Measurements from ENCODE around the gene DCXR. TPM values are rescaled to one million over a fixed set of nuclear protein-coding genes. Genes with fewer than 3 reads are reported as not detected.

DCXR gene
- total and polyA plus RNA-seq, 2 of the 13 experiments (the other 11 are each of a cell fraction or from before 2014, with no cell fraction given), result 287 to 311 TPM

GRCh38 chr17:81993729-81994592, 43.5 kb downstream of the DCXR start (continued):
- TF ChIP-seq HNRNPH1 (optimal IDR thresholded peaks at IDR 0.05; ENCODE audit: low read depth, low read length), result peak; percentile 3
- TF ChIP-seq JUND (CRISPR knock-in tag; IDR thresholded peaks at IDR 0.05), result peak; percentile 62
- peak; percentile 46; the same call in 1 of the 2 replicates for TF ChIP-seq ZNF552 (CRISPR knock-in tag; IDR thresholded peaks at IDR 0.05; ENCODE audit: borderline replicate concordance)
- peak; percentile 81; the same call in 1 of the 2 replicates for TF ChIP-seq NAIF1 (CRISPR knock-in tag; IDR thresholded peaks at IDR 0.05; ENCODE audit: borderline replicate concordance)
- 0 out of 2 replicates have a peak, but pooled peaks have one; percentile 30 for TF ChIP-seq ZNF501 (CRISPR knock-in tag; IDR thresholded peaks at IDR 0.05)
- TF ChIP-seq FIP1L1 (IDR thresholded peaks at IDR 0.05; ENCODE audit: borderline replicate concordance, insufficient read depth, low read depth, low read length), result no peak; the same call in 1 of the 2 replicates
- peak; percentile 56; the same call in 1 of the 2 replicates for TF ChIP-seq IRF9 (CRISPR knock-in tag; IDR thresholded peaks at IDR 0.05; ENCODE audit: borderline replicate concordance)
- peak; percentile 70 for TF ChIP-seq POLR2AphosphoS5 (IDR thresholded peaks at IDR 0.05; ENCODE audit: low read depth, low read length)
- no peak; the same call in 1 of the 2 replicates for TF ChIP-seq SMAD3 (CRISPR knock-in tag; IDR thresholded peaks at IDR 0.05)
- 0 out of 2 replicates have a peak, but pooled peaks have one; percentile 12 for TF ChIP-seq CREBL2 (CRISPR knock-in tag; IDR thresholded peaks at IDR 0.05; ENCODE audit: borderline replicate concordance)
- TF ChIP-seq ZSCAN21 (CRISPR knock-in tag; IDR thresholded peaks at IDR 0.05; ENCODE audit: borderline replicate concordance), result peak; percentile 70
- peak; percentile 77 for TF ChIP-seq ZSCAN30 (CRISPR knock-in tag; IDR thresholded peaks at IDR 0.05)
- peak; percentile 88; the same call in 1 of the 2 replicates for TF ChIP-seq ZNF776 (CRISPR knock-in tag; IDR thresholded peaks at IDR 0.05)
- peak; percentile 75; the same call in 1 of the 2 replicates for TF ChIP-seq ZNF512B (CRISPR knock-in tag; IDR thresholded peaks at IDR 0.05; ENCODE audit: borderline replicate concordance)
- TF ChIP-seq ZBTB38 (CRISPR knock-in tag; IDR thresholded peaks at IDR 0.05), result peak; percentile 89
- TF ChIP-seq DRAP1 (CRISPR knock-in tag; IDR thresholded peaks at IDR 0.05), result peak; percentile 96
- peak; percentile 90 for TF ChIP-seq DR1 (CRISPR knock-in tag; IDR thresholded peaks at IDR 0.05)
- TF ChIP-seq SOX6 (IDR thresholded peaks at IDR 0.05), result no peak
- peak; percentile 6; the same call in 1 of the 2 replicates for TF ChIP-seq SOX6 (CRISPR knock-in tag; IDR thresholded peaks at IDR 0.05)
- TF ChIP-seq ZBTB33 (CRISPR knock-in tag; IDR thresholded peaks at IDR 0.05), result peak; percentile 36; the same call in 1 of the 2 replicates
